GM19193 (cell line): ENCODE data around the gene TACC2.

Source experiments
- POLR2A ChIP-seq: IDR thresholded peaks from 4 replicates; pipeline ENCODE4 v1.6.1; 2011; ENCODE audit not compliant: insufficient read depth, insufficient read length; ENCODE audit errors: extremely low read depth

TACC2 gene

DNA sequence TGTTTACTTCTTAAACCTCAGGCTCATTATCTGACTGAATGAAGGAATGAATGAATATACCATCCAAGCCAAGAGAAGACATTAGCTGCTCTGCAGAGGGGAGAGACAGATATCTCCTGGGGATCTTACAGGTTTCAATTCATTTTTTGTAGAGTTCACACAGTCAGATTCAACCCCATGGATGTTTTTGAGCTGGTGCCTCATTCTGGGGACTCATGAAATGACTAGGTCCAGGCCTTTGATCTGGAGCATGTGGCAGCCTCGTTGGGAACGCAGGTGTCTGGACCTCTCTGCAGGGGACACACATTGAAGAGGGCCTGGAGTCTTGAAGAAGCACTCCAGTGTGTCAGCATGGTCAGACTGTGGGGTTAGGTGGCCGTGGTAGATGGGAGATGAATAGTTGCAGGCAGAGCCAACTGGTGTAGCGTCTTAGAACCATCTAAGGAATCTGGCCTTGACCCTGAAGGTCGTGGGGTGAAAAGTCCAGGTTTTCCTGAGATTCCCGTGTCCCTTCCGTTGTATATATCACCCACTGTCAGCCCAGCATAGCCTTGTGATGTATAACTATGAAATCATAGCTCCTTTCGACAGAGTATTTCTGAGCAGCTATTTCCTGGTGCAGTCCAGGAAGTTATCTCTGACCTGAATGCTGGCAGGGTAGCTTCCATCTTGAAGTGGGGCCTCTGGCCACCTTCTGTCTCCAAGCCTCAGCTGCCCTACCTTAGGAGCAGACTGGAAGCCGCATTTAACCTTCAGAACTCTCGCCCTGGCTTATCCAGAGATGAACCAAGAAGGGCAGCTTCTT lies 304.4 kb downstream of the TACC2 start:
- TF ChIP-seq POLR2A, result no peak

DNA sequence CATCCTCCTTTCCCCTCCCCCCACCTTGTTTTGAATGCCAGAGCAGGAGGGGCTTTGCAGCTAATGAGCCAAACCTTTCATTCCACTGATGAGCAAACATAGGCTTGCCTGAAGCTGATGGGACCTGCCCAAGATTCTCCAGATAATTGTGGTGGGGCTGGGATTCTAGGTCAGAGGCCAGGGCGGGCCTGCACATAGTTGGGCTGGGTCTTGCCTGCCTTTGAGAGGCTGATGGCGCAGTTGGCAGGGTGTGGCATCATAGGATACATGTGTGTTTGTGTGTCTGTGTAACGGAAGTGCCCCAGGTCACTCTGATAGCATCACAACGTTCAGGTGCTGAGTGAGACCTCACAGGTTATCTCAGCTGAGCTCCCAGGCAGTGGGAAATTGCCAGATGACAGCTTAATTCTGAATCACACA lies 305.0 kb downstream of the TACC2 start:
- no peak for TF ChIP-seq POLR2A

DNA sequence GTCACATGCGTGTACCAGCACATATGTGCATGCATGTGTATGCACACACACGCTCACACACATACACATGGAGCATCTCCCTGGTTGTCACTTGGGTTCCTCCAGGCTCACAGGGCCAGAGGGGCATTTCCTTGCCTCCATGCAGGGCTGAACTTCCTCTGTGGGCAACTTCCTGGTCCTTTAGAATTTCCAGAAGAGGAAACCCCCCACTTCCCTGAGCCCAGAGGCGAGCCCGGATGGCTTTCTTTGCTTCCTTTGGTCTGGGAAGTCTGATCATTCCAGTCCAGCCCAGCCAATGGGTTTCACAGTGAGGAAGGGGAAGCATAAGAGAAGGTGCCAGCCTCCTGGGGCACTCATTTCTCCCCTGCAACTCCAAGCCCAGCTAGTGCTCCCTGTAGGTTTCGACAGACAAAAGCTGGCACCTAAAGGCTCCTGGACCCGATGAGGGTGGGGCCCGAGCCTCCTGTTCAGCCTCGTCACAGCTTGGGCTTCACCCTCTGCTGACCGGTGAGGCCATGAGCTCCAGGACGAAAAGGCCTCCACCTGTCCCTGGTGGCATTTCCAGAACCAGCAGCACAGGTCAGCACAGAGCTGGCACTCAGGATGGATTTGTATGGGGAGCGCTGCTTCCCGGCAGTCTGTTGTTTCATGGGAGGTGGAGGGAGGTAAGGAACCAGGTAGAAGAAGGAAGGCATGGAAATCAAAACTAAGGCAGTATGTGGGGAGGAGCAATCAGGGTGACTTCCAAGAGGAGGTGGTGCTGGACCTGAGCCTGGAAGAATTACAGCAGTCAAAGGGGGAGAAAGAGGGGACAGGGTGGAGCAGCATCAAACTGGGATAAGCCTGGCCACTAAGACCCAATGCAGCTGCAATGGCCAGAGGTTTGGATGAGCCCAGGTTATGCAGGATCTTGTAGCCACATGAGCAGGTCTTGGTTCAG lies 305.8 kb downstream of the TACC2 start:
- TF ChIP-seq POLR2A, result no peak

DNA sequence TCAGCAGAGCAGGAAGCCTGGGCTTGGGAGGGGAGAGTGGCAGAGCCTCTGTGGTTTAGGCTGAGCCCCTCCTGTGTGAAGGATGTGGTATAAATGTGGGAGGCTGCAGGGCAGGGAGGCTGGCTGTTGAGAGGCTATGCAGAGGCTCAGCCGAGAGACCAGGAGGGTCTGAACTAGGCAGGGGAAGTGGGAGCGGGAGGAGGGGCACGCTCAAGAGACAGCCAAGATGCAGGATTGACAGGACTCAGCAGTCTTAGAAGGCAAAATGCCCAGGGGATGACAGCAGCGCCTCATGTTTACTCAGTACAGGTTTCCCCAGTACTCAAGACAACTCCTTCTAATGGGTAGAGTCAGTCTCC lies 306.5 kb downstream of the TACC2 start:
- TF ChIP-seq POLR2A, result no peak

DNA sequence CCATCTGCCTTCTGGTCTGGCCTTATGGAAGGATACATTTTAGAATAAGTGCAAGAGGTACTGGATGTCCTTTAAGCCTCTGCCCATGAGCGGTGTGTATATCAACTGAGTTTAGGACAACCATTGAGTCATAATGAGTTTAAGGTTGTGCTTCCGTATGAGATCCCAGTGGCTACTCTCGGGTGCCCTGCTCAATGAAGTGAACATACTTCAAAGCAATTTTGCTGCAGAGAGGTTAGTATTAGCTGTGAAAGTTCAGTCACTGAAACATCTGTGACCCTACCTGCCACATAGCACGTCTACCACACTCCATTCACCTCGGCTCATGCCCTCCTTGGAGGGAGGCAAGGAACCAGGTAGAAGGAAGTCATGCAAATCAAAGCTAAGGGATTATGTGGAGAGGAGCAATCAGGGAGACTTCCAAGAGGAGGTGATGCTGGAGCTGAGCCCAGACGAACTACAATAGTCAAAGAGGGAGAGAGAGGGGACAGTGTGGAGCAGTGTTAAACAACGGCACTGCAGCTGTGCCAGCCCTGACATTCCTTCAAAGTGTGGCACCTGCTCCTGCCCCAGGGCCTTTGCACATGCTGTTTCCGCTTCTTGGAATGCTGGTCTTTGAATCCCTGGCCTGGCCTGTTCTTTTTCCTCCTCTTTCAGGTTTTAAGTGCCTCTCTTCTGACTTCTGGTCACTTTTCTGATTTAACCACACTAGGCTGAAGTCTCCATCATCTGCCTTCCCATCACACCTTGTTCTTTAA lies 307.6 kb downstream of the TACC2 start:
- no peak for TF ChIP-seq POLR2A

DNA sequence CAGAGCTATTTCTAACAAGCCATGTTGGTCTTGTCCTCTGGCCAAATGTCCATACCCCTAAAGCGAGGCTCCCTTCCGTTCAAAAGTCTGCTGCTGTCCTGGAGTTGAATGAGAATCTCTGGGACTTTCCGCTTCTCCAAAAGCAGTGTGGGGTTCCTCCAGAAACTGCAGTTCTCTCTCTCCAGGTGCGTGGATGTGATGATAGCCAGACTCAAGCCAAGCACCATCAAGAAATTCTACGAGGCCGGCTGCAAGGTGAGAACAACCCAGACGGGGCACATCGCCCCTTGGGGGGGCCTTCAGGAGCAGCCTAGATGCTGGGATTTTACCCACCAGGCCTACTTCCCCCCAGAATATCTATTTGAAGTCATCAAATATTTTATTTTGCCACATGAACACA lies 308.6 kb downstream of the TACC2 start:
- no peak for TF ChIP-seq POLR2A

DNA sequence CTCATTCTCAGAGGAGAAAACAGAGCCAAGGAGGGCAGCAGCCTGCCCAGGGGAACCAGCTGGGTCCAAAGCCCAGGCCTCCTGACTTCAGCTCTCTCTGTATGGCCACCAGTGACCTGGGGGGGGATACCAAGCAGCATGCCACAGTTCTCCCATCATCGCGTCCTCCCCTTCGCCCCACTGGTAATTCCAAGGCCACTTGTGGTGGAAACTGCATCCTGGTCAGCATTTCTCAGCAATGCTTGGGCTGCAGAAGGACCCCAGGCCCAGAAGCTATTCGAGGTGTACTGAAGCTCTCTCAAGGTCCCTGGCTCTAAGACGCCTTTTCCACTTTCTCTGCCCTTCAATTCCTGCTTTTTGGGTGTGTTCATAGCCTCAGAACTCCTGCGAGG lies 309.2 kb downstream of the TACC2 start:
- no peak for TF ChIP-seq POLR2A

DNA sequence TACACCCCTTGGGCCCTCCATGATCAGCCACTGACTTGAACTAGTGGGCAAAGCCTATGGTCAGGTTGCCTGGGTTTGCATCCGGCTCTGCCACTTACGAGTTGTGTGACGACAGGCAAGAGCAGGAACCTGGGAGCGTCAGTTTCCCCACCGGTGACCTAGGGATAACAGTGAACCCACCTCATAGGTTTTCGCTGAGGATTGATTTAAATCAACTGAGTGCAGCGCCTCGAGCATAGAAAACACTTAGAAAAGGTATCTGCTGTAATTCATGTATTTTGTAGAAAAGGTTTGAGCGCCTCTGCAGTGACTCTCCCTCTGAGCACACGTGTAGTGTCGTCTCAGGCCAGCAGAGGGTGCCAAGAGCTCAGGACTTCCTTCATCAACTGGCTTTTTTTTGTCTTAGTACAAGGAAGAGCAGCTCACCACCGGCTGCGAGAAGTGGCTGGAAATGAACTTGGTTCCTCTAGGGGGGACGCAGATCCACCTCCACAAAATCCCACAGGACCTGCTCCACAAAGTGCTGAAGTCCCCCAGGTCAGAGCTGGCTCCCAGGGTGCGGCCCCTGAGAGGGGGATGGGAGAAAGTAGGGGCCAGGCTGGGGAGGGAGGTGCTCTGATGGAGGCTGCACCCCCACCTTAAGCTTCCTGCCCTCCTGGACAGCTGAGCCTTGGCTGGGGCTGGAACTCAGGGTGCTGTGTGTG lies 309.8 kb downstream of the TACC2 start:
- TF ChIP-seq POLR2A, result no peak

DNA sequence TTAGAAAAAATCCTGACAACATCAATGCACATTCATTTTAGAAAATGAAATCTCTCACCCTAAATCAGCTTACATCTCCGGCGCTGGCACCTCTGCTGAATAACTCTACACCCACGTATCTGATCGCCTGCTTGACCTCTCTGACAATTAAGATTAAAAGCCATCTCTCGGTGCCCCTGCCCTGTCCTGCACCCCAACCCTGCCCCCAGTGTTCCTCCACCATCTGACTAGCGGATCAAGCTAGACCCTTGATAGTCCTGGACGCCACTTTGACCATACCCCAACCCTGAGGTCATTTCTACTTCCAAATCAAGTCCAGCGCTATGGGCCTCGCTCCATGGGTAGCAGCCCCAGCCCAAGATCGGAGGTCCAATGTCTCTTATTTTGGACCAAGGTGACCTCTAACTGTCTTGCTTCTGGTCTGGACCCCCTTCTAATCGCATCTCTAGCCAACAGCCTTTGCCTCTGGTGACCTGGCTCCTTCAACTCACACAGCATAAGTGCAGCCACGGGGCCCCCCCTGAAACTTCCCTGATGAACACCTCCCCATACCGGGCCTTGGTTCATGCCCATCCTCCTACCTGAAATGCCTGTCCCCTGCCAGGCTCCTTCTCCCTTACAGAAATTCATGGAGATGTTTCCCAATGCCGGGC lies 310.6 kb downstream of the TACC2 start:
- no peak for TF ChIP-seq POLR2A

DNA sequence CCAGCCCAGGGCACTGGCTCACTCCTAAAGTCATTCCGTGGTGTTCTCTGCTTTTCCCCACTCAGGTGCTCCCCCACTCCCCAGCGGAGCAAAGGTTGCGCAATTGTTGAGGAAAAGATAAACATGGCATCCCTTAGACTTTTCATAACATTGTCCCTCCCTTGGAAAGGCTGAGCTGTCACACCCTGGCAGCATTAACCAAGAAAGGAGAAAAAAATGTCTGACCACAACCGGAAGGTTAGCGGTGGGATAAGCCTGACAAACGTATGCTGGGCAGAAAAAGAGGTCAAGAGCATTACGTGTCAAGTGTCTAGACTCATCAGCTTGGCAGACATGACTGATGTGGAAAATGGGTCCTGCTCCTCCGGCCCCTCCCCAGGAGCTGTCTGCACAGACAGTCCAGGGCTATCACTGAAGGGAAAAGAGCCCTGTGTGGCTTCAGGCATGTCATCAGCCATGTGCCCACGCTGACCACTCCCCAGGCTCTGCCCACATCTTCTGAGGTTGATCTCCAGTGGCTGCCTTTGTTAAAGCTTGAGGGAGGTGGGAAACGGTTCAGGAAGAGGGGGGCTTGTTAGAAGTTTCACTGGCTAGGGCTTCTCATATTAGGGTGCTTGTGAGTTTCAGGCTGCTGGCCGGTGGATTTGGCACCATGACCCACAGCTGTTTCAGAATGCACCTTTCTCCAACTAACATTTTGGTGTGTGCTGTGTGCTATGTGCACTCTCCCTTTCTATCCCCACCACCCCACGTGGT lies 312.3 kb downstream of the TACC2 start:
- no peak for TF ChIP-seq POLR2A

DNA sequence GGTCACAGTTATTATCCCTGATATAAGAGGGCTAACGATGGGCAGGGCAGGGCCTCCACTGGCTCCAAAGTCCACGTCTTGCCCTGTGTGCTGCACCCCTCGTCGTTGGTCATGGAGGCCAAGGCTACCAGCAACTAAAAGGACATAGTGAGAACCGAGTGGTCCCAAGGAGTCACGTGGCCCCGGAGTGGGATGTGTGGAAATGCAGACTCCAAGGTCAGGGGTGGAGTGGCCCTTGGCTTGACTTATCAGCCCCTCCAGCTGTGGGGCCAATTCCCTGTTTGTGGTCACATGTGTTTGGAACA lies 312.8 kb downstream of the TACC2 start:
- no peak for TF ChIP-seq POLR2A

DNA sequence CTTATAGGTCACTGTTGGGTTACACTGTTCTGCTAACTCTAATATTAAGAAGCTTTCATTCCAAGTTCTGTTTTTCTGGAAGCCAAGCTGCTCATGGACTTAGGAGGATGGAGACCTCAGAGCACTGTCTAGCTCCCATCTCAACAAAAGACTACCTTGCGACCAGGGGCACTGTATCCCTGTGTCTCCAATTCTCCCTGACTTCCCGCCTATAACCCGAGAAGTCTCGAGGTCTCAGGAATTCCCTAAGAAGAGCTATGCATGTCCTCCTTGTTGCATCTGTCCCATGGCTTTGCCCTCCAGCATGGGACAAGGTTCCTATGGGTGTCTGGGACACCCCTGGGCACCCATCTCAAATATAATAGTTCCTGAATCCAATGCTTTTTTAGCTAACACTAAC lies 313.4 kb downstream of the TACC2 start:
- no peak for TF ChIP-seq POLR2A

DNA sequence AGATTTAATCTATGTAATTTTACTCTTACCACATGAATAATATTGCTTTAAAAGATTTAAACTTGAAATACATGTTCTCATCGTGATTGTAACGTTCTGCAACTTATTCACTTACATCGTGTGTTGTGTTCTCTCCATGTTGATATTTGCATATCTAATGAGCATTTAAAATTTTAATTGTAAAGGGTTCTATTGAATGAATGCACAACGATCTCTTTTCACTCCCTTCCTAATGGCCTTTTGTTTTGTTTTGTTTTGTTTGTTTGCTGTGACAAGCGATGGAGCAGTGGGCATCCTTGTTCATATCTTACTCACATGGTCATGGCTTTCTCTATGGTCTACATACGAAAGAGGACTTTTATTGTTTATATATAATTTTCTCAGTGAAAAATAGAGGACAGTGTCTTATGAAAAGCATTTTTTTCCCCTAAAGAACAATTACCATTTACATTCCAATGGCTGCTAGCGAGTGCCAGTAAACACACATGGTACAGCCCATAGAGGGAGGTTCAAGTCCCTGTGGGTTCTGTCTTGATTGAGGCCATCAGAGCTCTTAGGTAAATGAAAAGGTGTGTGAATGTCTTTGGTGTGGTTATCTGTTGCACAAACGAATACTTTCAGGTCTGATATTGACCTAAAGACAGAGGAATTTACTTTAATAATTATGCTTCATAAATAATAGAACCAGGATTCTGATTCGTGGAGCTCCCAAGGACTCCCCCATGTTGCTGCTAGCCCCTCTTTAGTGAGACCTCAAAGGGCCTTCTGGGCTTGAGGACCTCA lies 314.5 kb downstream of the TACC2 start:
- TF ChIP-seq POLR2A, result no peak
